Nucleus accumbens (tissue), 56 donors: ENCODE measurements around the gene ROR2.

Experiments used
- DNase-seq, 56 donors: peaks; one replicate each; lab custom pipeline; 2025; lab: John Stamatoyannopoulos, UW

The ROR2 gene

DNA sequence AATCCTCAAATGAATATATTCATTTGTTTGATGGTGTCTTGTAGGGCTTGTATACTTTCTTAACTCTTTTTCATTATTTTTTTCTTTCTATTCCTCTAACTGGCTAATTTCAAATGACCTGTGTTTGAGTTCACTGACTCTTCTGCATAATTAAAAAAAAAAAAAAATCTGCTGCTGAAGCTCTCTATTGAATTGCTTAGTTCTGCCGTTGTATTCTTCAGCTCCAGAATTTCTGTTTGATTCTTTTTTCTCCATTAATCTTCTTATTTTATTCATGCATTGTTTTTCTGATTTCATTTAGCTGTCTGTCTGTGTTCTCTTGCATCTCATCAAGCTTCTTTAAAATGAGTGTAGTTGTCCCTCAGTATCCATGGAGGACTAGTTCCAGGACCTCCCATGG is 244.6 kb downstream of the ROR2 start:
- DNase-seq, result no peak

DNA sequence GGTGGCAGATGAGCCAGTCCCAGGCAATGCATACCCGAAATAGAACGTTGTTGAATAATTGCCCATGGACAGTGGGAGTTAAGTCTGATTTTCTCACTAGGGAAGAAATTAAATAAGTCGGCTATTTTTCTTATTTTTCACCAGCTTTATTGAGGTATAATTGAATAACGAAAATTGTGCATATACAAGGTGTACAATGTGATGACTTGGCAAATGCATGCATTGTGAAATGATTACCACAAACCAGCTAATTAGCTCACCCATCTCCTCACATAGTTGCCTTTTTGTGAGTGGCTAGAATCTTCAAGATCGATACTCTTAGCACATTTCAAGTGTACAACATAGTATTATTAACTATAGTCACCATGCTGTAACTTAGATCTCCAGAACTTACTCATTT is 249.6 kb downstream of the ROR2 start:
- no peak for DNase-seq

DNA sequence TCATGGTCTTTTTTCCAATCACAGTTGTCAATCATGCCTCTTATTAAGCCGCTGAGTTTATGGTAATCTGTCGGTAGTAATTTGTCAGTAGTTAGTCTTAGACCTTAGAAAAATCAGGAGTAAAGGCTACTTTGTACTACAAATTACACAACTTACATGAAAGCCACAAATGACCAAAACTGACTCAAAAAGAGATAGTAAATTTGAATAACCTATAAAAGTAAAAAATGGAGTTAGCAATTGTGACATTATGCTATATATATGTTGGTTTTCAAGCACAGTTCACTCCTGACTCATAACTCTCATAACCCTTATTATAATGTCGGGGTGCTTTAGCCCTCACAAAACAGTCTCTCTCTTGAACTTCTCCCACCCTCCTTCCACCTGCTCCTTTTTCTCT is 251.8 kb downstream of the ROR2 start:
- DNase-seq, result no peak

DNA sequence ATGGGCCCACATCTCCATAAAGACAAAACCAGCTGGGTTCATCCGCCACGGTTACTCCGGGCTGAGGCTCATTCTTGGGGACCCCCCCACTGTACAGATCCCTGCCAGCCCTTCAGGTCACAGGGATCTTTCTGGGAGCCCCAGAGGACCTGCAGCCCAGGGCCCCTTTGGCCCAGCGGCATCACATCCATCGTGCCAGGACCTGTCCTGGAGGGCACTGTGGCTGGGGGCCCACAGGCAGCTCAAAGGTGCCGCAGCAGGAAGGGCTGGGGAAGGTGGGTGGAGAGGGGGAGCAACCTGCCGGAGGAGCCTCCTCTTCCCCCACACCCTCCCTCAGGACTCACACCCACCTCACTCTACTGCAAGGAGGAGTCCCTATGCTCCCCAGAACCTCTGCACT is 252.8 kb downstream of the ROR2 start:
- no peak for DNase-seq

DNA sequence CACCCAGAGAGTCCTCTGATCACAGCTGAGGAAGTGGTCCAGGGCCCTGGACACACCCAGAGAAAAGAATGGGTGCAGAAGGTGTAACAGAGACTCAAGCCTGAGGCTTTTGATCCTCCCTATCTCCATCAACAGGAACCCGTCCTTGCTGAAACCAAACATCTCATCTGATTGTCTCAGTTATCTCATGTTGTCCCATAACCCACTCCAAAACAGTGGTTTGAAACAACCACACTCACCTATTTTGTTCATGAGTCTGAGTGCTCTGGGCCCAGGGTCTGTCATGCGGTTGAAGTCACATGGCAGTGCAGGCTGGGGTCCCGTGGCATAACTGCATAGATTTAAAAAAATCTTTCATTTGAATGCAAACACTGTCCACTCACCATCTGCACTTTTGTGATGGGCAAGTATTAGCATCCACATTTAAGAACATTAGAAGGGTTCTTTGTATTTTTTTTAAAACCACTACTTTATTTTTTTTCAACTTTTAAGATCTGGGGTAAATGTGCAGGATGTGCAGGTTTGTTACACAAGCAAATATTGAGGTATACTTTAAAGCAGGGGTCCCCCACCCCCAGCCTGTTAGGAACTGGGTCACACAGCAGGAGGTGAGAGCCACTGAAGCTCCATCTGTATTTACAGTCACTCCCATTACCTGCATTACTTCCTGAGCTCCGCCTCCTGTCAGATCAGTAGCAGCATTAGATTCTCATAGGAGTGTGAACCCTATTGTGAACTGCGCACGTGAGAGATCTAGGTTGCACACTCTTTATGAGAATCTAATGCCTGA is 255.8 kb downstream of the ROR2 start:
- no peak for DNase-seq

DNA sequence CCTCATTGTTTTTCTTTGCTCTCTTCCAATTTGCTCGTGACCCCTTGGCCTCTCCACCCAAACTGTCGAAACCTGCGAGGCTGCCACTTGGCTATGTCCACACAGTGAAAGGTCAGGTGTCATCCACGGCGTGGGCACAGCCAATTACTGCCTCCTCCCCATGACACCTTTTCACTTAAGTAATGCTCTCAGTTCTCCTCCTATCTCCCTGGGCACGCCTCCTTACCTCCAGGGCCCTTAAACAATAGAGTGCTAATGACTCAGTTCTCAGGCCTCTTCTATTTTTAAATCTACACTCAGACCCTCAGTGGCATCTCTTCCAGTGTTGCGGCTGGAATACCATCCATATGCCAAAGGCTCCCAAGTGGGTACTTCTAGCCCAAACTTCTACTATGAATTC is 256.8 kb downstream of the ROR2 start:
- no peak for DNase-seq

DNA sequence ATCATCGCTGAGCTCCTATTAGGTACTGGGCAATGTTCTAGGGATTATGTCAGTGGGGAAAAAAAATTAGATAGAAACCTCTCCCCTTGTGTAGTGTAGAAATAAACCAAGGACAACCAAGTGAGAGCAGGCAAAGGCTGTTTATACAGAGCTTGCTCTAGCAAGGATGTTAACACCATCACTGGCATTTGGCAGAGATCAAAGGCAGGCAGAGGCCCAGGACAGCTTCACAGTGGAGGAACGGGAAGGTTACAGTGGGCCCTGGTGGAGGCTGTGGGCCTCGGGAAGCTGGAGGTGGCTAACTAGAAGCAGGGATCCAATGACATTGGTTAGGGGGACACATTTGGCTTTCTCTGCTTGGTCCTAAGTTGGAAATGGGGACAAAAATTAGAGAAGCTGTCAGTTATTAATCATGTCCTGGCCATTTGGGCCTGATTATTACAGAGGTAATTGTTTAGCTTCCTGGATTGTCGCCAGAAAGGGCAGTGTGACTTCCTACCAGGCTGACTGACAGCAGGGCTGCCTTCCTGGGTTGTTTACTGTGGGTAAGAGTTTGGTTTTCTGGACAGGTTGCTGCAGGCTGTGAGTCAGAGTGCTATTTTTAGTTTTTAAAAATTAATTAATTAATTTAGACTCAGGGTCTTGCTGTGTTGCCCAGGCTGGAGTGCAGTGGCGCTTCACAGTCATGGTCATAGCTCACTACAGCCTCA is 259.3 kb downstream of the ROR2 start:
- DNase-seq, result no peak

DNA sequence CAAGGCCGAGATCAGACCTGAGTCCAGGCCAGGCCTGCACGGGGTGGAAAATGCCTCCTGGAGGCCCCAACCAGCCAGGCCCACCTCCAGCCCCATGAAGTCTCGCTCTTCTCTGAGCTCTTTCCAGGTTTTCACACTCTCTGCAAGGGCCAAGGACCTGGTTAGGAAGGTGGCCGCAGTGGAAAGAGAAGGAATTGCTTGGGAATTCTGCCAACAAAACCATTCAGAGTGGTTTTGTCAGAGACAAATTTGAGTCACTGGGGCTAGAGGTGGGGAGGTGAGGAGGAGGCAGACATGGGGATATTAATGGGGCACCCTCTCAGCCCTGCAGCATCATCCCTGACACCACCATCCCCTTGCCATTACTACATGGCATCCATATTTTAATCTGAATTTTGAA is 261.0 kb downstream of the ROR2 start:
- no peak for DNase-seq

DNA sequence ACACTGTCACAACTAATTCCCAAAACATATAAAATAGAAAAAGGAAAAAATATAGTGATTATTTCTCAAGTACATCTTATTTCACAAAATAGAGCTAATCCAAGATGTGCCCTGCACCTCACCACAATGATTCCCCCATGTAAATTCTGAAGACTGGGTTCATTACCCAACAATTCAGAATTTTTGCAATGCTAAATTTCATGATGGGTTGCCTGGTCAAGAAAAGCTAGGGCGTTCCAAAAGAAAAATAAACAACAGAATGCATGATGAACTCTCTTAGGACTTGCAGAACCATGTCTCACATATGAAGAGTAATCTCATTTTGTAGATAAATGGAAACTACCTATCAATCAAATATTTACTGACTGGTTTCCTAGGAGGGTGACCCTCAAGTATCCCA is 266.8 kb downstream of the ROR2 start:
- DNase-seq, result no peak

DNA sequence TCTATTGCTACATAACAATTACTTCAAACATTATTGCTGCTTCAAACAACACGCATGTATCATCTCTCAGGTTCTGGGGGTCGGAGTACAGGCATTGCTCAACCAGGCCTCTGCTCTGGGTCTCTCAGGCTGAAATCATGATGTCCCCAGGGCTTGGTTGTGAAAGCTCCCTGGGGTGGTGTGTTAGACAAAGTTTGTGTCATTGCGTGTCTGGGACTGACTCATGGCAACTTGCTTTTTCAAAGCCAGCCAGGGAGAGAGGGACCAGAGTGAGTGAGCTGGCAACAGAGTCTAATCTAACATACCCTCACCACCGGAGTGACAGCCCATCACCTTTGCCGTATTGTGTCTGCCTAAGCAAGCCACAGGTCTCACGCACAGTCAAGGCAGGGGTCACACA is 267.2 kb downstream of the ROR2 start:
- no peak for DNase-seq

DNA sequence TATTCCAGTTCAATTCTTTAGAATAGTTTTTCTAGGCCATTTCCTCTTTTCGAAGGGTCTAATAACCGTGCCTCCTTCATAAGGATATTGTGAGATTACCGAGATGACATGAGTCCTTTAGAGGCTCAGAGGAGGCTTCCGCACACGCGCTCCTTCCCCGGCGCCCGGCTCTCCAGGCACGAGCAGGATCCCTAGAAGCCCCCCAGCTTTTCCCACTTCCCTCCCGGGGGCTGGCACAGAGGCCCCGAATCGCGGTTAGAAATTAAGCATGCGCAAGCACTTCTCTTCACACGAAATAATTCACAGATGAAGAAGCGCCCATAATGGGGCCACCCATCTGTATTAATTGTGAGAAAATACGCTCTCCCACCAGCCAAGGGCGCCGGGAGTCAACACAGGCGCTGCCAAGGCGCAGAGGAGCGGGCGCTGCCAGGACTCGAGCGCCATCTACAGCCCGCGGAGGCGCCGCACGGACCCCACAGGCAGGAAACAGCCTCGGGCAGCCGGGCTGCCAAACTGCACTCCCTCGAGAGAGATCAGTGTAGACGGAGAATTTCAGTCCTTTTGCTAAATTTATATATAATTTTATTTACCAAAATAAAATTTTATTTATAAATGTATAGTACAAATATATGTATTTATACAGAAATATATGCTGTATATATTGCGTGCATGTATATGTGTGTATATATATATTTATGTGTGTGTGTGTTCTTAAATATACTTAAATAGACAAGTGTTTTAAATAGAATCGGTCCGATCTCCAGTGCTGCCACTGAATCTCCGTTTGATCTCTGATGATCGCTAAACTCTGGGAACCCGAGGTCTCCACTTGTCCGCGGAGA is 268.3 kb downstream of the ROR2 start:
- DNase-seq, result peak in 50 of 56 donors; percentile 10 to 85 (median 49)

DNA sequence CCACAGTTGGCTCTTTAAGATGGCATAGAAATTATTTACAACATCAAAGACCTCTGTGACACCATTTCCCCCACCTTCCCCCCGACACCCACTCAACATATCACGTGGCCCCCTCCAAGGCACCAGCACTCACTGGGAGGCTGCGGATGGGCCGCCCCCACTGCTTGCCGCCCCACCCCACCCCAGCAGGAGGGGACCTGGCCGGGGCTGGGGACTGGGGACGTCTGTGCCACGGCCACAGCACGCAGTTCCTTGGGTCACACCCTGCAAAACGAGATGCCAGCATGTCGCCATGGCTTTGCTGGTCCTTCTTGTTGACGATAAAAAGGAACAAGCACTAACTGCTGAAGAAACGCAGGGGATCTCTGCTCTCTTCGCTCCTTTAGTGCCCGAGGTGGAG is 269.0 kb downstream of the ROR2 start:
- no peak for DNase-seq

DNA sequence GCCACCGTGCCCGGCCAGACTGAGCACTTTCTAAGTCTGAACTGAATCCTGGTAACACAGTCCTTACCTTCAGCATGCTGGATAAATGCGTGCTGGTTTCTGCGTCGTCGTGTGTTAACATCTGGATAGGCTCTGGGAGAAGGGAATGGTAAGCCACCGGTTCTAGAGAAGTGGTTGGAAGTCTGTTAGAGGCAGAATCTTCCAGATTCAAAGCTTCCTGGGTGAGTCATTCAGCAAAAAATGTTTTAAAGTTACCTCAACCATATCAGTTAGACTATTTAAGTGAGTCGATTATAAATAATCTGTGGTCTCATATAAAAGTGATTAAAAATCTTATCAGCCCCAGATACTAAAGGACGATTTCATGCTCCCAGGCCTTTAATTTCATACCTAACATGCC is 269.9 kb downstream of the ROR2 start:
- no peak for DNase-seq

DNA sequence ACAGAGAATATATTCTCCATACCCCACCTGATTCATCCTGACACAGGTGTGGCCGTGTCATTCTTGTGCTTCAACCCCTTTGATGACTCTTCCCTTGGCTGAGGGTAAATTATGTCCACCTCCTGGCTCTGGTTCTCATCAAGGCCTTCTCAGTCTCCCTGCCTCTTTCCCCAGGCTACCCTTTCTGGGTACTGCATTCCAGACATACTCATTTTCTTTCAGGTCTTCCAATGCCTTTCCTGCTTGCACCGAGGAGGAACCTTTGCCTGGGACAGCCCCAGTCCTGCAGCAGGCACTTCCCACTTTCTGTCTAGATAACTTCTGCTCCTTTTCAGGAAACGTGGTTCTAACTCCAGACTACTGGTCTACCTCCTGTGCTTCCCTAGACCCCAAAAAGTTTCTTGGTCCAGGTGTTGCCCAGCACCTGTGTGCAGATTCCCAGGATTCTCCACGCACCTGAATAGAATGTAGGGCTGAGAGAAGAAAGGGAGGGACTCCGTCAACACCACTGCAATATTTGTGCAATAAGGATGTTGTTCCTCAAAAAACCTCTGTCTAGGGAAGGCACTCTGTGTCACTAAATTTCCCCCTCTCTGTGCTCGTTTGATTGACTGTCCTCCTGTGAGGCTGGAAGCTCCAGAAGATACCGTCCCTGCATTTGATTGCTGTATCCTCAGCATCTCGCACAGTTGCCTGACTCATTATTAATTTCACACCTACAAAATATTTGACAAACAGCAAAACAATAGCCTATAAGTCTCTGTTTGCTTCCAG is 271.0 kb downstream of the ROR2 start:
- DNase-seq, result no peak

DNA sequence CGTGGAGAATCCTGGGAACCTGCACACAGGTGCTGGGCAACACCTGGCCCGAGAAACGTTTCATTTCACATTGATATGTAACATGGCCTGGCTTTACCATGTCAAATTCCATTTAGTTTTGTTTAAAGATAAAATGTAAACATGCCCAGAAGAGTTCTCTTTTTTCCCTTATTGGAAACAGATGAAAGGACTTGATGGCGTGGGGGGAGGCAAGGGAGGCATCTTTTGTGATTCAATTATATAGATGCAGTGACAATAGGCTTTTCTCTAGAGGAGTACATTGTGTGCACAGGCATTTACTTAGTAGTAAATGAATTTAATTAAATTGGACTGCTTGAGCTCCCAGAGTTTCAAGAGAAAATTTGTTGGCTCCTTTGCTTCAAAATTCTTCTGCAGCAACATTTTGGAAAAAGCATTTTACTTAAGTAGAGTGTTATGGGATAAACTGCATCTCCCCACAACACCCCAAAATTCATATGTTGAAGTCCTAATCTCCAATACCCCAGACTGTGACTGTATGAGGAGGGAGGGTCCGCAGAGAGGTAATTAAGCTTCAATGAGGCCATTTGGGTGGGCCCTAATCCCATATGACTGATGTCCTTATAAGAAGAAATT is 272.1 kb downstream of the ROR2 start:
- DNase-seq, result no peak

DNA sequence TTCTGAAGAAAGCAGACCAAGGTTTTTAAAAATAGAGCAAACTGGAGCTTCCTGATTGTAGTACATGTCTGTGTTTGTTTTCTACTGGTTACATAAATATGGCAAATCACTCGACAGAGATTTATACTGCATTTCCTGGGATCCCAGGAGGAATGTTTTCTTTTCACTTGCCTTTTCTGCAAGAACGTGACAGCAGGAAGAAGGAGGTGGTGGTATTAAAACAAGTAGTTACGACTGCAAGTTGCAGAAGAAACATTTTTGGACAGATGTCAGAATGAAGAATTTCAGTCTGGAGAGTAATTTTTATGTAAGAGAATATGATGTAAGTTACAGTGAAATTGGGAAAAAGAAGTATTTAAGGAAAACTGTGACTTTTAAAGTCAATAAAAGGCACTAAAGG is 272.7 kb downstream of the ROR2 start:
- no peak for DNase-seq

DNA sequence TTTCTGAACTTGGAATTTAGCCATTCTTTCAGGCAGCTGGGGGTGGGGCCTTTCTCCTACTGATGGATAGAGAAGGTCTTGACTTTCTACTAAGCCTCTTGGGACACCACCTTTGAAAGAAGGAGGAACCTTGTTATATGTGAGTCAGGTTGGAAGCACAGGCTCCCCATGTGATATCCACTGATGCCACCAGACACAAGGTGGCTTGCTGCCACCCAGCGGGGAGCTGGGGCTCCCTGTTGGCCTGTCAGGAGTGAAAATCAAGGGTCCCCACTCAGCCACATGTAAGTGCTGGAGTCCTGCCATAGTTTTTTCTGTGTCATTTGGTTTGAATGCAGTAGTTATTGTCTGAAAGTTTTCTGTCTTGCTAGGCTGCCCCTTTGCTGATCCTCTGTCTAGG is 274.0 kb downstream of the ROR2 start:
- DNase-seq, result peak in 1 of 56 donors; percentile 21

DNA sequence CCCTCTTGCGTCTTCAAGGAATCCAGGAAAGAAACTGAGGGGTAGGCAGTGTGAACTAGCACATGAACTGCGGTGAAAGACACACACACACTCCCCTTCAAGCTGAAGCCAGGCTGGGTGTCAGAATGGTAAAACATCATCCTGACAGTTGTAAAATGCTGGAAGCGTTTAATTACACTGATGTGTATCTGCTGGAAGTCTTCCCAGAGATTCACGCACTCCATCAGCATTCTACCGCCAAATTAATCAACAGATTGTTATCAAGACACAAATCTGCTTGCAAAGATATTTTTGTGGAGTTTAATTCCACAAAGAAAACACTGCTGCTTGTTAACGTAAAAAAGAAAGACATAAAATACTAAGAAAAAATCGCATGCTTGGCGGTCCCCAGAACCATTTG is 285.4 kb downstream of the ROR2 start:
- no peak for DNase-seq

DNA sequence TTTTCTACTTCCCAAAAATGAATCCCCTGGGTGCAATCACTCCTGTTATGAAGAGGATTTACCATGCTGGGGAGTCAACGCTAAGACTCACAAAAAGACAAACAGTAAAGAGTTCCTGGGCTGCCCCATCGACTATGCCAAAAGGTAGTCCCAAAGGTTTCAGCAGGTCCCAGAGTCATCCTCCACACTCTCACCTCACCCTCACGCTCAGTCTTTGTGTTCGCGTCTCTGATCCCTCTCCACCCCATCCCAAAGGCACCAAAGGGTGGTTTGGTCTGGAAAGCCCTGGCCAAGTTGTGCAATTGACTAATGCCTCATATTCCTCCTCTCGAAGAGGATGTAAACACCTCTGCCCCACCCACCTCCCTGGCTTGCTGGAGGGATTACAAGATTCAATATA is 286.2 kb downstream of the ROR2 start:
- DNase-seq, result no peak

DNA sequence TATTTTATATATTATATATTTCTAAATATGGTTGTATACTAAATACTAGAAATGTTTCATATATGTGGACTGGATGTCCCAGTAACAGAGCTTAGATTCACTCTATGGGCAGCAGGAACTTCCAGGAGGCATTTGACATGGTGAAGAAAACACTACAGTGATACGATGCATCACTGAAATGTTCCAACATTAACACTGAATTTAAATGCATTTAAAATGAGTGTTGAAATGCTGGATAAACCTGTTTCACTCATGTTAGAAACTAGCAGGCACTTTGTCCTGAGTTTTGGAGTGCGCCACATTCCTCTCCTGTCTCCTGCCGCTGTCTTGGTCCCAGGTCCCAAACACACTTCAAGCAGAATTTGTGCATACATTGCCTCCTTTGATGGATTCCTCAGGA is 288.6 kb downstream of the ROR2 start:
- no peak for DNase-seq
